Measurements from ENCODE around the gene CALCR.
"Not testable (repeated sequence)": the region's sequence is repeated elsewhere in the genome, so short reads cannot be mapped to it uniquely, and the experiment has no call there.

GRCh38 chr7:93491860-93492259, 82.7 kb downstream of the CALCR start:
- TF ChIP-seq CTCF, POLR2A (IDR thresholded peaks at IDR 0.05): not testable (repeated sequence)

All from prostate gland (tissue), 2 donors.